Liver (tissue), 9 donors: ENCODE results near the gene SWT1. TPM values are rescaled to one million over a fixed set of nuclear protein-coding genes. Genes with fewer than 3 reads are reported as not detected.

ENCODE experiments used
- DNase-seq: peaks from one replicate; pipeline ENCODE4 v3.0.0-alpha.2; 2017; ENCODE audit warnings: low spot score
- H3K27ac ChIP-seq, 2 donors: one replicate each; pipeline ENCODE4 v1.7.0; 2013; ENCODE audit warnings: inconsistent platforms in 2 of 2, low read length in 2 of 2, control low read depth in 1 of 2, low read depth in 1 of 2, mild to moderate bottlenecking in 1 of 2
- H3K27me3 ChIP-seq, 4 donors: one replicate each; pipeline versions ENCODE4 v1.6.1 to v1.7.0; 2013; ENCODE audit warnings: low read length in 3 of 4, inconsistent platforms in 1 of 4, mild to moderate bottlenecking in 1 of 4, moderate library complexity in 1 of 4; ENCODE audit not compliant: control insufficient read depth in 4 of 4, insufficient read depth in 4 of 4
- H3K36me3 ChIP-seq, 4 donors: one replicate each; pipeline versions ENCODE4 v1.6.1 to v1.7.0; 2013; ENCODE audit warnings: low read length in 3 of 4, mild to moderate bottlenecking in 3 of 4, low read depth in 1 of 4, moderate library complexity in 1 of 4; ENCODE audit not compliant: control insufficient read depth in 4 of 4, insufficient read depth in 3 of 4
- H3K4me1 ChIP-seq, 4 donors: one replicate each; pipeline versions ENCODE4 v1.6.1 to v1.7.0; 2013; ENCODE audit warnings: low read length in 3 of 4, mild to moderate bottlenecking in 3 of 4, moderate library complexity in 1 of 4; ENCODE audit not compliant: control insufficient read depth in 4 of 4, insufficient read depth in 4 of 4
- H3K4me3 ChIP-seq, 3 donors: one replicate each; pipeline versions ENCODE4 v1.6.1 to v1.7.0; 2013; ENCODE audit warnings: low read length in 3 of 3, control low read depth in 1 of 3, low read depth in 1 of 3, mild to moderate bottlenecking in 1 of 3
- H3K9ac ChIP-seq, 2 donors: one replicate each; pipeline ENCODE4 v1.7.0; 2013; ENCODE audit warnings: low read length in 2 of 2, mild to moderate bottlenecking in 2 of 2, moderate library complexity in 2 of 2, control low read depth in 1 of 2, low read depth in 1 of 2
- H3K9me3 ChIP-seq, 4 donors: one replicate each; pipeline versions ENCODE4 v1.6.1 to v1.7.0; 2013; ENCODE audit warnings: low read length in 3 of 4; ENCODE audit not compliant: control insufficient read depth in 4 of 4
- ATF3 ChIP-seq: IDR thresholded peaks from 2 replicates; pipeline ENCODE4 v1.6.1; 2016; ENCODE audit warnings: antibody characterized with exemption
- CTCF ChIP-seq: fragments of 150-350 bp; IDR thresholded peaks from 2 replicates; pipeline ENCODE4 v1.5.1; 2017; ENCODE audit warnings: improper control_type of control experiment, low read depth, low read length; ENCODE audit not compliant: missing input control
- FOXA1 ChIP-seq: IDR thresholded peaks from 2 replicates; pipeline ENCODE4 v1.6.1; 2016; ENCODE audit warnings: antibody characterized with exemption
- FOXA2 ChIP-seq: IDR thresholded peaks from 2 replicates; pipeline ENCODE4 v1.6.1; 2016; ENCODE audit warnings: antibody characterized with exemption
- HNF4A ChIP-seq, 2 donors: conservative IDR thresholded peaks; 2 replicates each; pipeline ENCODE4 v1.6.1; 2016; ENCODE audit warnings: antibody characterized with exemption in 2 of 2, mild to moderate bottlenecking in 2 of 2
- HNF4G ChIP-seq: IDR thresholded peaks from 2 replicates; pipeline ENCODE4 v1.6.1; 2016; ENCODE audit warnings: antibody characterized with exemption
- JUND ChIP-seq, 2 donors: IDR thresholded peaks; 2 replicates each; pipeline ENCODE4 v1.6.1; 2016; ENCODE audit warnings: antibody characterized with exemption in 2 of 2
- RAD21 ChIP-seq, 2 donors: IDR thresholded peaks; 2 replicates each; pipeline ENCODE4 v1.6.1; 2016; ENCODE audit warnings: antibody characterized with exemption in 2 of 2, mild to moderate bottlenecking in 2 of 2
- RXRA ChIP-seq, 2 donors: IDR thresholded peaks; 2 replicates each; pipeline ENCODE4 v1.6.1; 2017 to 2018; ENCODE audit warnings: antibody characterized with exemption in 2 of 2, mild to moderate bottlenecking in 1 of 2
- SP1 ChIP-seq: IDR thresholded peaks from 2 replicates; pipeline ENCODE4 v1.6.1; 2018; ENCODE audit warnings: antibody characterized with exemption, mild to moderate bottlenecking
- TAF1 ChIP-seq: conservative IDR thresholded peaks from 2 replicates; pipeline ENCODE4 v1.6.1; 2016; ENCODE audit warnings: antibody characterized with exemption, mild to moderate bottlenecking
- YY1 ChIP-seq: IDR thresholded peaks from 2 replicates; pipeline ENCODE4 v1.6.1; 2016; ENCODE audit warnings: antibody characterized with exemption, mild to moderate bottlenecking
- WGBS: extraction: QIAGEN DNeasy Blood & Tissue Kit; methylation state at CpG from one replicate; pipeline ENCODE4 v1.1.7; 2013; 5-methylcytosine and 5-hydroxymethylcytosine counted together
- polyA plus RNA-seq, 2 donors: library from polyadenylated mRNA; stranded (reverse) in 1 of 2; unstranded in 1 of 2; fragments of 200-250 nt in 1 of 2; fragments of >200 nt in 1 of 2; fragmentation: Nextera tagmentation in 1 of 2; extraction: Ambion mirVana in 1 of 2; gene quantifications; one replicate each; pipeline versions ENCODE4 v1.2.1 to v1.2.3, GENCODE V29; 2013 to 2015
- total RNA-seq, 2 donors: library from RNA; depleted of rRNA; stranded (reverse); fragments of >200 nt; gene quantifications; one replicate each; pipeline ENCODE4 v1.2.3, GENCODE V29; 2014
- donor health status: healthy.
- donor health status: healthy.
- donor health status: healthy.
- donor health status: healthy.
- donor health status: healthy.

SWT1 gene
- total and polyA plus RNA-seq, 4 donors: 0.99 to 7.8 (median 2.9) TPM

GRCh38 chr1:185263780-185264179, 106.8 kb downstream of the SWT1 start:
- H3K9ac ChIP-seq: no peak overlapping the region
- WGBS: 92% methylated on average over 1 of the region's 1 CpG
- H3K9me3 ChIP-seq: no peaks in the 10 kb centered on the region
- no peak for DNase-seq
- no peak overlapping the region for H3K27ac ChIP-seq
- TF ChIP-seq SP1: no peak
- TF ChIP-seq FOXA2: no peak
- no peak for TF ChIP-seq JUND (IDR thresholded peaks at IDR 0.05)
- TF ChIP-seq CTCF: no peak
- no peak for TF ChIP-seq HNF4A (conservative IDR thresholded peaks at IDR 0.05)
- TF ChIP-seq RXRA (IDR thresholded peaks at IDR 0.05): no peak
- TF ChIP-seq YY1: no peak
- no peak for TF ChIP-seq HNF4G
- no peak for TF ChIP-seq TAF1
- no peak for TF ChIP-seq ATF3
- TF ChIP-seq FOXA1: no peak
- H3K4me1 ChIP-seq: no peaks in the 10 kb centered on the region
- no peaks in the 10 kb centered on the region for H3K27me3 ChIP-seq
- no peak overlapping the region for H3K4me3 ChIP-seq
- H3K36me3 ChIP-seq: no peaks in the 10 kb centered on the region

GRCh38 chr1:185265314-185265713, 108.3 kb downstream of the SWT1 start:
- WGBS: 96% methylated on average over 4 of the region's 4 CpGs
- no peak for DNase-seq
- no peaks in the 10 kb centered on the region for H3K4me1 ChIP-seq
- no peaks in the 10 kb centered on the region for H3K36me3 ChIP-seq
- H3K4me3 ChIP-seq: no peak overlapping the region
- no peak for TF ChIP-seq CTCF
- no peak for TF ChIP-seq RAD21 (IDR thresholded peaks at IDR 0.05)
- no peak overlapping the region for H3K27ac ChIP-seq
- H3K9ac ChIP-seq: no peak overlapping the region
- H3K27me3 ChIP-seq: no peaks in the 10 kb centered on the region
- no peaks in the 10 kb centered on the region for H3K9me3 ChIP-seq

GRCh38 chr1:185267301-185267700, 110.3 kb downstream of the SWT1 start:
- no peaks in the 10 kb centered on the region for H3K27me3 ChIP-seq
- H3K4me1 ChIP-seq: no peaks in the 10 kb centered on the region
- WGBS: 59% methylated on average over 3 of the region's 3 CpGs
- no peak for DNase-seq
- H3K9me3 ChIP-seq: no peaks in the 10 kb centered on the region
- no peak overlapping the region for H3K4me3 ChIP-seq
- no peak for TF ChIP-seq TAF1
- no peaks in the 10 kb centered on the region for H3K36me3 ChIP-seq
- H3K9ac ChIP-seq: no peak overlapping the region
- H3K27ac ChIP-seq: no peak overlapping the region
